Neural progenitor cell (in vitro differentiated cells): ENCODE results near the gene CLDN20. TPM values are rescaled to one million over a fixed set of nuclear protein-coding genes. Genes with fewer than 3 reads are reported as not detected.
"Not testable (repeated sequence)": the region's sequence is repeated elsewhere in the genome, so short reads cannot be mapped to it uniquely, and the experiment has no call there.

Source experiments
- DNase-seq: peaks from one replicate; pipeline ENCODE4 v3.0.0-alpha.2; 2016; ENCODE audit warnings: low spot score
- H2AFZ ChIP-seq: fragments of 200-600 bp; sonication (generic); replicated peaks from 2 replicates; pipeline ENCODE4 v1.6.1; 2016; ENCODE audit warnings: antibody characterized with exemption
- H3F3A ChIP-seq: fragments of 200-600 bp; sonication (generic); 2 replicates; pipeline ENCODE4 v1.6.1; 2016; ENCODE audit warnings: antibody characterized with exemption, low read depth
- H3K27ac ChIP-seq: fragments of 200-600 bp; sonication (generic); 2 replicates; pipeline ENCODE4 v1.5.1; 2016; ENCODE audit warnings: mild to moderate bottlenecking
- H3K27me3 ChIP-seq: fragments of 200-600 bp; sonication (generic); 2 replicates; pipeline ENCODE4 v1.6.1; 2016; ENCODE audit warnings: mild to moderate bottlenecking, moderate library complexity
- H3K36me3 ChIP-seq: fragments of 200-600 bp; sonication (generic); 2 replicates; pipeline ENCODE4 v1.5.1; 2016
- H3K4me1 ChIP-seq: fragments of 200-600 bp; sonication (generic); 2 replicates; pipeline ENCODE4 v1.6.1; 2016; ENCODE audit warnings: mixed run types
- H3K4me2 ChIP-seq: fragments of 200-600 bp; sonication (generic); 2 replicates; pipeline ENCODE4 v1.6.1; 2016
- H3K4me3 ChIP-seq: fragments of 200-600 bp; sonication (generic); 2 replicates; pipeline ENCODE4 v1.5.1; 2016
- H3K79me2 ChIP-seq: fragments of 200-600 bp; sonication (generic); 2 replicates; pipeline ENCODE4 v1.6.1; 2016; ENCODE audit warnings: low read depth
- H3K9ac ChIP-seq: fragments of 200-600 bp; sonication (generic); 2 replicates; pipeline ENCODE4 v1.6.1; 2016
- H3K9me3 ChIP-seq: fragments of 200-600 bp; sonication (generic); 2 replicates; pipeline ENCODE4 v1.5.1; 2016; ENCODE audit warnings: low read depth
- H4K20me1 ChIP-seq: fragments of 200-600 bp; sonication (generic); 2 replicates; pipeline ENCODE4 v1.6.1; 2016; ENCODE audit warnings: low read depth
- H3K27ac Mint-ChIP-seq: 3 replicates; pipeline ENCODE4 v1.8.0; 2021; ENCODE audit warnings: mixed read lengths
- H3K27me3 Mint-ChIP-seq: 2 replicates; pipeline ENCODE4 v1.8.0; 2022; ENCODE audit warnings: low read depth, mild to moderate bottlenecking, inconsistent platforms, moderate library complexity, mixed read lengths; ENCODE audit not compliant: insufficient read depth
- H3K36me3 Mint-ChIP-seq: 3 replicates; pipeline ENCODE4 v1.8.0; 2021; ENCODE audit warnings: mixed read lengths
- H3K4me1 Mint-ChIP-seq: 3 replicates; pipeline ENCODE4 v1.8.0; 2021; ENCODE audit warnings: mixed read lengths
- H3K4me3 Mint-ChIP-seq: 3 replicates; pipeline ENCODE4 v1.8.0; 2021; ENCODE audit warnings: mild to moderate bottlenecking, moderate library complexity, mixed read lengths
- H3K9me3 Mint-ChIP-seq: 3 replicates; pipeline ENCODE4 v1.8.0; 2020; ENCODE audit warnings: mixed read lengths
- CTCF ChIP-seq: fragments of 200-600 bp; sonication (generic); IDR thresholded peaks from 2 replicates; pipeline ENCODE4 v1.5.1; 2017; ENCODE audit warnings: antibody characterized with exemption, mild to moderate bottlenecking
- EZH2 ChIP-seq: fragments of 200-600 bp; sonication (generic); IDR thresholded peaks from 2 replicates; pipeline ENCODE4 v1.6.1; 2017; ENCODE audit warnings: antibody characterized with exemption, mild to moderate bottlenecking, moderate library complexity
- EZH2phosphoT487 ChIP-seq: fragments of 200-600 bp; sonication (generic); IDR thresholded peaks from 2 replicates; pipeline ENCODE4 v1.6.1; 2017; ENCODE audit warnings: antibody characterized with exemption
- total RNA-seq: library from RNA; depleted of rRNA; stranded (reverse); fragments of >200 nt; gene quantifications from 2 replicates; pipeline ENCODE4 v1.2.3, GENCODE V29; 2015; ENCODE audit warnings: low replicate concordance

Gene CLDN20, protein sequence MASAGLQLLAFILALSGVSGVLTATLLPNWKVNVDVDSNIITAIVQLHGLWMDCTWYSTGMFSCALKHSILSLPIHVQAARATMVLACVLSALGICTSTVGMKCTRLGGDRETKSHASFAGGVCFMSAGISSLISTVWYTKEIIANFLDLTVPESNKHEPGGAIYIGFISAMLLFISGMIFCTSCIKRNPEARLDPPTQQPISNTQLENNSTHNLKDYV
- total RNA-seq = not detected in 2 replicates

DNA sequence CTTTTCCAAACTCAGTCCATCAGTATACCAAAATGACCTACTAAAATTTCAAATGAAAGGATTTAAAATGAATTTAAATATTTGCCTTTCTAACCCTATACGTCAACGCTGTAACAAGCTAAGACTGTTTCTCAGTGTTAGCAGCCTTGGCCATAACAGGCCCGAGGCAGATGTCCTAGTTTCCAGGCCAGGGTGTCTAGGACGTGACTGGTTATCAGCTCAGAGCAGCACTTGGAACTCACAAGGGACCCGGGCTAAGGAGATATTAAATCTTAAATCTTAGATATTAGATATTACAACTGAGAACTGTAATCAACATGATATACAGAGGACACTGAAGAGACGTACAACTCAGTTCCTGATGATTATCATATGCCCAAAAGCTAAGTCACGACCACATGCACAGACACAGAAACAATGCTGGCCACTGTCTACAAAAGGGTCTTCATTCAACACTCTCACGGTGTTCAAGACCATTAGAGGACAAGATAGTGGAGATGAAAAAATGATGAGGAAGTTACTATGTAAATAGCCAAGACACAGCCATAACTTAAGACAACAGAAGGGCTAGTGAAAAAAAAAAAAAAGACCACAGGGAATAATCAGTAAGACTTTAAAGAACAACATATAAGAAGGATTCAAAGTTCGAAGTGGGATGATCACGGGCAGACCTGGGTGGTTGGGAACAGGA is at the start of gene CLDN20:
TSS of gene CLDN20 (plus strand) at position 641 of the 691 bp plus-strand sequence. CDS start 11,707 bp downstream, outside the sequence.
- TF ChIP-seq EZH2 = no peak
- no peak for TF ChIP-seq CTCF
- no peak for TF ChIP-seq EZH2phosphoT487
- Mint-ChIP-seq H3K4me3 (no peak within 1 kb of the TSS), H3K27ac (no peak within 1 kb of the TSS), H3K4me1 (peaks cover 39% of the 10 kb centered on the region), H3K27me3 (no peaks in the 10 kb centered on the region), H3K9me3 (no peaks in the 10 kb centered on the region), H3K36me3 (peaks cover 27% of the 10 kb centered on the region)
- no peaks in the 10 kb centered on the region for H3K79me2 ChIP-seq
- DNase-seq = no peak
- no peak within 1 kb of the TSS for H3K4me2 ChIP-seq
- H3K27ac ChIP-seq = no peak within 1 kb of the TSS
- no peaks in the 10 kb centered on the region for H3K9me3 ChIP-seq
- H4K20me1 ChIP-seq = peaks cover 4% of the 10 kb centered on the region
- H3K9ac ChIP-seq = no peak within 1 kb of the TSS
- no peak within 1 kb of the TSS for H3K4me3 ChIP-seq
- no peak within 1 kb of the TSS for H2AFZ ChIP-seq
- no peaks in the 10 kb centered on the region for H3K36me3 ChIP-seq
- H3K4me1 ChIP-seq = peaks cover 18% of the 10 kb centered on the region
- H3F3A ChIP-seq = peaks cover 21% of the 10 kb centered on the region
- H3K27me3 ChIP-seq = no peaks in the 10 kb centered on the region

DNA sequence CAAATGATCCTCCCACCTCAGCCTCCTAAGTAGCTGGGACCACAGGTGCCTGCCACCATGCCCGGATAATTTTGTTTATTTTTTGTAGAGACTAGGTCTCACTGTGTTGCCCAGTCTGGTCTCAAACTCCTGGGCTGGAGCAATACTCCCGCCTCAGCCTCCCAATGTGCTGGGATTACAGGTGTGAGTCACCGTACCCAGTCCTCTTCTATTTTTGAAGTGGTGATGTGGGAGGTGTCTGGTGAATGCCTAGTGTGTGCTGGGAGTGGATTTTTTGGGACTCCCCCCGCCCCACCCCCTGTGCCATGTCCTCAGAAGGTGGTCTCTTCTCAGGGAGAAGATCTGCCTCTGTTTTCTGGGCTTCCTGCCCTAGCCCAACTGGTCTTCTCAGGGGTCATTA is 47.9 kb upstream of the CLDN20 start:
- Histone ChIP-seq H3K27me3 (no peaks in the 10 kb centered on the region), H4K20me1 (no peaks in the 10 kb centered on the region), H3K36me3 (peaks cover 6% of the 10 kb centered on the region), H3K79me2 (no peaks in the 10 kb centered on the region), H3K4me1 (peaks cover 19% of the 10 kb centered on the region), H2AFZ (no peak overlapping the region), H3K9me3 (no peaks in the 10 kb centered on the region), H3K9ac (no peak overlapping the region), H3K4me2 (no peak overlapping the region), H3K27ac (no peak overlapping the region), H3K4me3 (no peak overlapping the region), H3F3A (peaks cover 15% of the 10 kb centered on the region)
- Mint-ChIP-seq H3K27me3 (peaks cover 4% of the 10 kb centered on the region), H3K36me3 (peaks cover 20% of the 10 kb centered on the region), H3K4me1 (peaks cover 24% of the 10 kb centered on the region), H3K4me3 (no peak overlapping the region), H3K9me3 (no peaks in the 10 kb centered on the region), H3K27ac (no peak overlapping the region)
- TF ChIP-seq EZH2 = no peak
- no peak for TF ChIP-seq EZH2phosphoT487
- TF ChIP-seq CTCF = no peak
- DNase-seq = no peak

DNA sequence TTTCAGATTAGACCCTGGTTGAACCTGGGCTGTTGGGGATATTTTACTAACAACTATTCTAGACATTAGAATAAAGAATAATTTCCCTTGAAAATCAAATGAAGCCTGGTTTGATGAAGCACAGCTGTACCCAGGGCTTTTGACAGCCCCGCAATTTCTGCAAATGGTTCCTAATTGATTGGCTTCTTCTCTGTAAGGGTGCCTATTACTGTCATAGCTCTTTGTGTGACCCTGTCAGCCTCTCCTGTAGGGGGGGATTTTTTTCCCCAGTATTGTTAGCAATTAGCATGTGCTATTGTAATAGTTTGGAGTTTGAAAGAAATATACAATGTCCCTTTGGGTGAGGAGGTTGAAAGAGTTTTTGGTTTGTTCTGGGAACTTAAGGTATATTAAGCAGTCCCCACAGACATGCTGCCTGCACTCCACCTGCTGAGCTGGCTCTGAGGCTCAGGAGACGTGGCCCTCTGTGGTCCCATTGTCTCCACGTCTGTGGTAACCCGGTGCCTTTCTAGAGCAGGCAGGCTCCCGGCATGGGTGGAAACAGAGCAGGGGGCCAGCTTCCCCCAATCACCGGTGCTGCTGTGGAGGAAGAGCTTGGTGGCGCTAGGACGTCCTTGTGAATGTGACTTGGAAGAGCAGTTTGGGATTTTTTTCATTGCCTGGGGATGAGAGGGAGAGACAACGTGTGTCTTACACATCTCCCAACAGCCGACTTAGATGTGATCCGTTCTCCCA is 47.3 kb upstream of the CLDN20 start:
- H3K27ac ChIP-seq = no peak overlapping the region
- H3K4me3 ChIP-seq = peak overlapping the region; percentile 2
- H3K79me2 ChIP-seq = no peaks in the 10 kb centered on the region
- H3K4me1 Mint-ChIP-seq = peaks cover 29% of the 10 kb centered on the region
- peak overlapping the region; percentile 52 for H3K4me3 Mint-ChIP-seq
- H3K27ac Mint-ChIP-seq = peak overlapping the region; percentile 14
- H3K9me3 Mint-ChIP-seq = no peaks in the 10 kb centered on the region
- peaks cover 4% of the 10 kb centered on the region for H3K36me3 ChIP-seq
- peaks cover 22% of the 10 kb centered on the region for H3K4me1 ChIP-seq
- H3K36me3 Mint-ChIP-seq = peaks cover 17% of the 10 kb centered on the region
- H2AFZ ChIP-seq = peak overlapping the region; percentile 7
- no peaks in the 10 kb centered on the region for H3K9me3 ChIP-seq
- peak overlapping the region; percentile 62 for H3K4me2 ChIP-seq
- H3K27me3 ChIP-seq = no peaks in the 10 kb centered on the region
- peaks cover 4% of the 10 kb centered on the region for H3K27me3 Mint-ChIP-seq
- H3F3A ChIP-seq = peaks cover 13% of the 10 kb centered on the region
- no peak overlapping the region for H3K9ac ChIP-seq
- no peaks in the 10 kb centered on the region for H4K20me1 ChIP-seq
- peak; percentile 59 for DNase-seq
- TF ChIP-seq CTCF (no peak), EZH2 (no peak), EZH2phosphoT487 (no peak)

- peaks cover 14% of the 10 kb centered on the region for H3K36me3 Mint-ChIP-seq
- not testable (repeated sequence) for H3K4me3 ChIP-seq, H3K27me3 ChIP-seq, H3K4me3 Mint-ChIP-seq, H3K9me3 ChIP-seq, H3K9me3 Mint-ChIP-seq, H3K27ac Mint-ChIP-seq, H3K9ac ChIP-seq, H3K79me2 ChIP-seq, DNase-seq, H3K4me2 ChIP-seq, H3K36me3 ChIP-seq, H3K27me3 Mint-ChIP-seq, H2AFZ ChIP-seq, H4K20me1 ChIP-seq, H3K27ac ChIP-seq
- Histone ChIP-seq H3K4me1 (peaks cover 22% of the 10 kb centered on the region), H3F3A (peaks cover 13% of the 10 kb centered on the region)
- peaks cover 35% of the 10 kb centered on the region for H3K4me1 Mint-ChIP-seq
These were observed 45.1 kb upstream of the CLDN20 start for GRCh38 chr6:155218711-155219110.
